ENCODE measurements around the gene ESRRG. TPM values are rescaled to one million over a fixed set of nuclear protein-coding genes. Genes with fewer than 3 reads are reported as not detected.

ESRRG gene
- total and polyA plus RNA-seq, 2 experiments from 2014 or later: 1.2 to 1.7 TPM

DNA sequence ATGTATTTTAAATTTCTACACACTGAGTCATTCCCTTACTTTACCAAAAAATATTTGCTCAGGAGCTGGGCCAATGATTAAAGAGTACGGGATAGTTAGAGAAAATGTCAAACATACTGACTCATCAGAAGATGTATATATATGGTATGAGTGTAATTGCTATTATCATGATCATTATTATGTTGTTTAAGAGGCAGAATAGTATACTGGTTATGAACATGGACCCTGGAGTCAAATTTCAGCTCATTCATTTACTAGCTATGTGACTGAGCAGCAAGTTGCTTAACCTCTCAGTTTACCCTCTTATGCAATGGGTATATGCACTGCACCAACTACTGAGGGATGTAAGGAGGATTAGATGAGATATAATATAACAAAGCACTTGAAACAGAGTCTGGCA, 258.7 kb downstream of the ESRRG start (continued):
- TF ChIP-seq, protein P1, sequence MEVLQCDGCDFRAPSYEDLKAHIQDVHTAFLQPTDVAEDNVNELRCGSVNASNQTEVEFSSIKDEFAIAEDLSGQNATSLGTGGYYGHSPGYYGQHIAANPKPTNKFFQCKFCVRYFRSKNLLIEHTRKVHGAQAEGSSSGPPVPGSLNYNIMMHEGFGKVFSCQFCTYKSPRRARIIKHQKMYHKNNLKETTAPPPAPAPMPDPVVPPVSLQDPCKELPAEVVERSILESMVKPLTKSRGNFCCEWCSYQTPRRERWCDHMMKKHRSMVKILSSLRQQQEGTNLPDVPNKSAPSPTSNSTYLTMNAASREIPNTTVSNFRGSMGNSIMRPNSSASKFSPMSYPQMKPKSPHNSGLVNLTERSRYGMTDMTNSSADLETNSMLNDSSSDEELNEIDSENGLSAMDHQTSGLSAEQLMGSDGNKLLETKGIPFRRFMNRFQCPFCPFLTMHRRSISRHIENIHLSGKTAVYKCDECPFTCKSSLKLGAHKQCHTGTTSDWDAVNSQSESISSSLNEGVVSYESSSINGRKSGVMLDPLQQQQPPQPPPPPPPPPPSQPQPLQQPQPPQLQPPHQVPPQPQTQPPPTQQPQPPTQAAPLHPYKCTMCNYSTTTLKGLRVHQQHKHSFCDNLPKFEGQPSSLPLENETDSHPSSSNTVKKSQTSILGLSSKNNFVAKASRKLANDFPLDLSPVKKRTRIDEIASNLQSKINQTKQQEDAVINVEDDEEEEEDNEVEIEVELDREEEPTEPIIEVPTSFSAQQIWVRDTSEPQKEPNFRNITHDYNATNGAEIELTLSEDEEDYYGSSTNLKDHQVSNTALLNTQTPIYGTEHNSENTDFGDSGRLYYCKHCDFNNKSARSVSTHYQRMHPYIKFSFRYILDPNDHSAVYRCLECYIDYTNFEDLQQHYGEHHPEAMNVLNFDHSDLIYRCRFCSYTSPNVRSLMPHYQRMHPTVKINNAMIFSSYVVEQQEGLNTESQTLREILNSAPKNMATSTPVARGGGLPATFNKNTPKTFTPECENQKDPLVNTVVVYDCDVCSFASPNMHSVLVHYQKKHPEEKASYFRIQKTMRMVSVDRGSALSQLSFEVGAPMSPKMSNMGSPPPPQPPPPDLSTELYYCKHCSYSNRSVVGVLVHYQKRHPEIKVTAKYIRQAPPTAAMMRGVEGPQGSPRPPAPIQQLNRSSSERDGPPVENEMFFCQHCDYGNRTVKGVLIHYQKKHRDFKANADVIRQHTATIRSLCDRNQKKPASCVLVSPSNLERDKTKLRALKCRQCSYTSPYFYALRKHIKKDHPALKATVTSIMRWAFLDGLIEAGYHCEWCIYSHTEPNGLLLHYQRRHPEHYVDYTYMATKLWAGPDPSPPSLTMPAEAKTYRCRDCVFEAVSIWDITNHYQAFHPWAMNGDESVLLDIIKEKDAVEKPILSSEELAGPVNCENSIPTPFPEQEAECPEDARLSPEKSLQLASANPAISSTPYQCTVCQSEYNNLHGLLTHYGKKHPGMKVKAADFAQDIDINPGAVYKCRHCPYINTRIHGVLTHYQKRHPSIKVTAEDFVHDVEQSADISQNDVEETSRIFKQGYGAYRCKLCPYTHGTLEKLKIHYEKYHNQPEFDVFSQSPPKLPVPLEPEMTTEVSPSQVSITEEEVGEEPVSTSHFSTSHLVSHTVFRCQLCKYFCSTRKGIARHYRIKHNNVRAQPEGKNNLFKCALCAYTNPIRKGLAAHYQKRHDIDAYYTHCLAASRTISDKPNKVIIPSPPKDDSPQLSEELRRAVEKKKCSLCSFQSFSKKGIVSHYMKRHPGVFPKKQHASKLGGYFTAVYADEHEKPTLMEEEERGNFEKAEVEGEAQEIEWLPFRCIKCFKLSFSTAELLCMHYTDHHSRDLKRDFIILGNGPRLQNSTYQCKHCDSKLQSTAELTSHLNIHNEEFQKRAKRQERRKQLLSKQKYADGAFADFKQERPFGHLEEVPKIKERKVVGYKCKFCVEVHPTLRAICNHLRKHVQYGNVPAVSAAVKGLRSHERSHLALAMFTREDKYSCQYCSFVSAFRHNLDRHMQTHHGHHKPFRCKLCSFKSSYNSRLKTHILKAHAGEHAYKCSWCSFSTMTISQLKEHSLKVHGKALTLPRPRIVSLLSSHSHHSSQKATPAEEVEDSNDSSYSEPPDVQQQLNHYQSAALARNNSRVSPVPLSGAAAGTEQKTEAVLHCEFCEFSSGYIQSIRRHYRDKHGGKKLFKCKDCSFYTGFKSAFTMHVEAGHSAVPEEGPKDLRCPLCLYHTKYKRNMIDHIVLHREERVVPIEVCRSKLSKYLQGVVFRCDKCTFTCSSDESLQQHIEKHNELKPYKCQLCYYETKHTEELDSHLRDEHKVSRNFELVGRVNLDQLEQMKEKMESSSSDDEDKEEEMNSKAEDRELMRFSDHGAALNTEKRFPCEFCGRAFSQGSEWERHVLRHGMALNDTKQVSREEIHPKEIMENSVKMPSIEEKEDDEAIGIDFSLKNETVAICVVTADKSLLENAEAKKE (CRISPR knock-in tag; IDR thresholded peaks at IDR 0.05): no peak
- TF ChIP-seq ZNF114 (CRISPR knock-in tag; IDR thresholded peaks at IDR 0.05) (no peak), NANOG (IDR thresholded peaks at IDR 0.05; ENCODE audit: borderline replicate concordance) (no peak), POLR2AphosphoS5 (IDR thresholded peaks at IDR 0.05; ENCODE audit: low read depth) (no peak), ZNF331 (CRISPR knock-in tag; IDR thresholded peaks at IDR 0.05; ENCODE audit: low read depth) (no peak), STAT1 (IDR thresholded peaks at IDR 0.05; ENCODE audit: unreplicated experiment) (no peak)
- TF ChIP-seq, protein P2, sequence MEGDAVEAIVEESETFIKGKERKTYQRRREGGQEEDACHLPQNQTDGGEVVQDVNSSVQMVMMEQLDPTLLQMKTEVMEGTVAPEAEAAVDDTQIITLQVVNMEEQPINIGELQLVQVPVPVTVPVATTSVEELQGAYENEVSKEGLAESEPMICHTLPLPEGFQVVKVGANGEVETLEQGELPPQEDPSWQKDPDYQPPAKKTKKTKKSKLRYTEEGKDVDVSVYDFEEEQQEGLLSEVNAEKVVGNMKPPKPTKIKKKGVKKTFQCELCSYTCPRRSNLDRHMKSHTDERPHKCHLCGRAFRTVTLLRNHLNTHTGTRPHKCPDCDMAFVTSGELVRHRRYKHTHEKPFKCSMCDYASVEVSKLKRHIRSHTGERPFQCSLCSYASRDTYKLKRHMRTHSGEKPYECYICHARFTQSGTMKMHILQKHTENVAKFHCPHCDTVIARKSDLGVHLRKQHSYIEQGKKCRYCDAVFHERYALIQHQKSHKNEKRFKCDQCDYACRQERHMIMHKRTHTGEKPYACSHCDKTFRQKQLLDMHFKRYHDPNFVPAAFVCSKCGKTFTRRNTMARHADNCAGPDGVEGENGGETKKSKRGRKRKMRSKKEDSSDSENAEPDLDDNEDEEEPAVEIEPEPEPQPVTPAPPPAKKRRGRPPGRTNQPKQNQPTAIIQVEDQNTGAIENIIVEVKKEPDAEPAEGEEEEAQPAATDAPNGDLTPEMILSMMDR (conservative IDR thresholded peaks at IDR 0.05; ENCODE audit: low read depth in 2 of 2): no peak

DNA sequence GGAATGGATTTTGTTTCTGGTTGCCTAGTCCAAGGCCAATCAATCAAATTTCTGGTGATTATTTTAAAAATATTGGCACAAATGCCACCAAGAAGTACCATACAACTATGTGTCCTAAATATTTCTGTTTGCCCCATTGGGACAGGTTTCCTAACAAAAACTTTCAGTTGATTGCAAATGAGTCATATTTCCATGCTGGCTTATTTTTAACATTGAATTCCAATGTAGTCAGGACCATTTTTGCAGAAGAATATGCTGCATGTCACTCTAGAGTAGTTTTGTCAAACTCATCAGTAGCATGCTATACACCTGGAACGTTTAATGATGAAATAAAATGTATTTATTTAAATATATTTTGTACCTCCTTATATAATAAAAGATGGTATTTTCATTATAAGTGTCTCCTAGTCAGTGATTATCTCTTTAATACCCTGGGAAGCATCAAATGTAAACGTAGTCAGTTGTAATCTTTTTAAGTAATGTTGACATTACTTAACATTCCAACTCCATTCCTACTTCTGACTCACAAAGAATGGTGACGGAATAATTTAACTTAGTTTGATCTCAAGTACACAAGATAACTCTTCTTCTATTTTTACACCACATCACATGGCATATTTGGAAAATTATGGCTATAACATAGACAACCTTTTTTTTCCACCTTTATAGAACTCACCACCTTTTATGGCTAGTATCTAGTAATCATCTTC, 261.0 kb downstream of the ESRRG start:
- Histone ChIP-seq H3K4me1 (ENCODE audit: insufficient read depth) (no peaks in the 10 kb centered on the region; the same call in 1 of the 2 replicates), H3K9me2 (ENCODE audit: insufficient read depth) (no peaks in the 10 kb centered on the region), H2AFZ (no peak overlapping the region), H3K36me3 (ENCODE audit: insufficient read depth) (no peaks in the 10 kb centered on the region), H3F3A (replicated peaks; ENCODE audit: low read depth) (no peaks in the 10 kb centered on the region), H3K4me3 (no peak overlapping the region), H4K20me1 (replicated peaks; ENCODE audit: insufficient read depth) (no peaks in the 10 kb centered on the region), H3K27ac (ENCODE audit: low read depth) (no peak overlapping the region), H3K79me2 (replicated peaks; ENCODE audit: insufficient read depth) (no peaks in the 10 kb centered on the region), H3K4me2 (no peak overlapping the region), H3K27me3 (ENCODE audit: insufficient read depth) (no peaks in the 10 kb centered on the region)
- H3K27me3 Mint-ChIP-seq (ENCODE audit: insufficient read depth, low read depth, poor library complexity): peaks cover 5% of the 10 kb centered on the region
- no peaks in the 10 kb centered on the region for H3K9me3 Mint-ChIP-seq
- H3K4me3 Mint-ChIP-seq: no peak overlapping the region
- DNase-seq (ENCODE audit: low spot score): no peak
- no peak for ATAC-seq
- H3K27ac Mint-ChIP-seq: no peak overlapping the region
- H3K4me1 Mint-ChIP-seq: peaks cover 21% of the 10 kb centered on the region
- no peaks in the 10 kb centered on the region for H3K36me3 Mint-ChIP-seq (ENCODE audit: low read depth)
- TF ChIP-seq NANOG (IDR thresholded peaks at IDR 0.05; ENCODE audit: borderline replicate concordance) (no peak), EZH2phosphoT487 (IDR thresholded peaks at IDR 0.05; ENCODE audit: unreplicated experiment) (no peak), EZH2 (IDR thresholded peaks at IDR 0.05; ENCODE audit: low read depth, unreplicated experiment) (no peak), ZNF331 (CRISPR knock-in tag; IDR thresholded peaks at IDR 0.05; ENCODE audit: low read depth) (no peak)
- TF ChIP-seq, protein P3, sequence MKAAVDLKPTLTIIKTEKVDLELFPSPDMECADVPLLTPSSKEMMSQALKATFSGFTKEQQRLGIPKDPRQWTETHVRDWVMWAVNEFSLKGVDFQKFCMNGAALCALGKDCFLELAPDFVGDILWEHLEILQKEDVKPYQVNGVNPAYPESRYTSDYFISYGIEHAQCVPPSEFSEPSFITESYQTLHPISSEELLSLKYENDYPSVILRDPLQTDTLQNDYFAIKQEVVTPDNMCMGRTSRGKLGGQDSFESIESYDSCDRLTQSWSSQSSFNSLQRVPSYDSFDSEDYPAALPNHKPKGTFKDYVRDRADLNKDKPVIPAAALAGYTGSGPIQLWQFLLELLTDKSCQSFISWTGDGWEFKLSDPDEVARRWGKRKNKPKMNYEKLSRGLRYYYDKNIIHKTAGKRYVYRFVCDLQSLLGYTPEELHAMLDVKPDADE (IDR thresholded peaks at IDR 0.05): no peak

All from GM23338 (cell line).